ENCODE results near the gene RGS3. TPM values are rescaled to one million over a fixed set of nuclear protein-coding genes. Genes with fewer than 3 reads are reported as not detected.

The RGS3 gene
- total and polyA plus RNA-seq, 10 of the 15 experiments (the other 5 are each of a cell fraction or from before 2014, with no cell fraction given), result 2.9 to 138 (median 28.8) TPM

GRCh38 chr9:113589407-113589806 is 125.9 kb downstream of the RGS3 start:
- H3K27me3 ChIP-seq (replicated peaks in 1 of 2; ENCODE audit: control insufficient read depth in 2 of 2, insufficient read depth in 2 of 2, low read length in 1 of 2), result no peaks in the 10 kb centered on the region
- H3K36me3 ChIP-seq (ENCODE audit: control insufficient read depth in 2 of 2, insufficient read depth in 2 of 2, low read length in 1 of 2), result peaks cover 16 to 22% of the 10 kb centered on the region in 2 experiments
- ATAC-seq (no peak), DNase-seq (ENCODE audit: low read depth, low spot score) (no peak), FAIRE-seq (no peak)
- H2AFZ ChIP-seq (ENCODE audit: control insufficient read depth, low read depth, low read length), result no peak overlapping the region
- H3K4me2 ChIP-seq (ENCODE audit: control insufficient read depth, insufficient read depth), result no peak overlapping the region
- H3K79me2 ChIP-seq (ENCODE audit: control insufficient read depth, insufficient read depth, low read length), result peaks cover 2% of the 10 kb centered on the region; the same call in 1 of the 2 replicates
- no peak overlapping the region; the same call in 1 of the 2 replicates for H3K27ac ChIP-seq (ENCODE audit: control insufficient read depth, insufficient read depth)
- H3K9ac ChIP-seq (ENCODE audit: control insufficient read depth, insufficient read depth, low read length), result no peak overlapping the region
- H3K4me3 ChIP-seq, result no peak overlapping the region
- POLR2A ChIA-PET, result interaction anchor here (0.7 to 1.4 kb wide), 3 partner anchors 68 to 144 kb away, joined by 3 to 4 read pairs (median 4); no protein-coding TSS in a partner anchor
- peaks cover 29% of the 10 kb centered on the region for H3K4me1 ChIP-seq (ENCODE audit: control insufficient read depth, insufficient read depth, low read length)
- RAD21 ChIA-PET (ENCODE audit: unreplicated experiment), result interaction anchor here (0.8 to 11.4 kb wide), 7 partner anchors 8 to 176 kb away, joined by 3 to 290 read pairs (median 4); no protein-coding TSS in a partner anchor
- SMC1A ChIA-PET (ENCODE audit: uncharacterized antibody, unreplicated experiment), result interaction anchor here (0.8 to 12.4 kb wide), 10 partner anchors 9 to 186 kb away, joined by 3 to 270 read pairs (median 3); no protein-coding TSS in a partner anchor
- intact Hi-C loops (cut with micrococcal nuclease; ENCODE audit: unreplicated experiment), result no loop called here
- no peak for TF ChIP-seq TCF7 (IDR thresholded peaks at IDR 0.05; ENCODE audit: borderline replicate concordance)
- TF ChIP-seq ATF3 (IDR thresholded peaks at IDR 0.05; ENCODE audit: borderline replicate concordance, extremely low read depth, low read depth, low read length), result no peak
- TF ChIP-seq MEF2B (IDR thresholded peaks at IDR 0.05; ENCODE audit: partially characterized antibody, poor library complexity, severe bottlenecking), result no peak
- 0 out of 2 replicates have a peak, but pooled peaks have one; percentile 32 for TF ChIP-seq POLR2A (IDR thresholded peaks at IDR 0.05; ENCODE audit: low read depth, low read length)
- TF ChIP-seq POLR2AphosphoS5 (IDR thresholded peaks at IDR 0.05; ENCODE audit: low read length), result peak; percentile 57; the same call in 1 of the 2 replicates
- 53% methylated on average over 7 of the region's 7 CpGs for WGBS (ENCODE audit: insufficient coverage, insufficient replicate concordance, low lambda C conversion rate, missing lambda C conversion rate)
- in situ Hi-C loops (cut with MboI), result no loop called here
- no peaks in the 10 kb centered on the region; the same call in 1 of the 2 replicates for H4K20me1 ChIP-seq (ENCODE audit: control insufficient read depth, insufficient read depth)
- H3K9me3 ChIP-seq (replicated peaks; ENCODE audit: control insufficient read depth, insufficient read depth, low read length), result no peaks in the 10 kb centered on the region
- no TSS peak for BruUV-seq (replicated peaks)
- CTCF ChIA-PET, result interaction anchor here (0.9 to 18.0 kb wide), 13 partner anchors 9 to 141 kb away, joined by 3 to 565 read pairs (median 7); no protein-coding TSS in a partner anchor

GRCh38 chr9:113589890-113590289 is 126.4 kb downstream of the RGS3 start:
- intact Hi-C loops (cut with micrococcal nuclease; ENCODE audit: unreplicated experiment) (no loop called here), in situ Hi-C loops (cut with MboI) (no loop called here)
- FAIRE-seq, result peak; percentile 64
- TF ChIP-seq ATF7 (IDR thresholded peaks at IDR 0.05; ENCODE audit: low read depth), result no peak
- TF ChIP-seq JUND (IDR thresholded peaks at IDR 0.05; ENCODE audit: low read depth, low read length), result no peak
- TF ChIP-seq DPF2 (IDR thresholded peaks at IDR 0.05), result no peak
- peak; percentile 72 for TF ChIP-seq RAD21 (IDR thresholded peaks at IDR 0.05; ENCODE audit: insufficient read depth, low read depth, low read length)
- peak; percentile 74; the same call in 1 of the 2 replicates for TF ChIP-seq SMC3 (IDR thresholded peaks at IDR 0.05; ENCODE audit: borderline replicate concordance, low read length)
- TF ChIP-seq RAD51 (IDR thresholded peaks at IDR 0.05), result no peak
- no peak for TF ChIP-seq MEF2B (IDR thresholded peaks at IDR 0.05; ENCODE audit: partially characterized antibody, poor library complexity, severe bottlenecking)
- TF ChIP-seq NR2C2 (IDR thresholded peaks at IDR 0.05; ENCODE audit: borderline replicate concordance, control insufficient read depth, insufficient read length, low read depth), result no peak
- no peak for TF ChIP-seq ELK1 (IDR thresholded peaks at IDR 0.05; ENCODE audit: low read depth, low read length)
- TF ChIP-seq IKZF2 (IDR thresholded peaks at IDR 0.05), result no peak
- no peak for TF ChIP-seq ZNF622 (IDR thresholded peaks at IDR 0.05)
- TF ChIP-seq STAT3 (IDR thresholded peaks at IDR 0.05; ENCODE audit: low read depth, low read length), result no peak
- no peak for TF ChIP-seq SMAD5 (IDR thresholded peaks at IDR 0.05; ENCODE audit: low read depth)

More at GRCh38 chr9:113589890-113590289, 126.4 kb downstream of the RGS3 start:
- ChIA-PET POLR2A (interaction anchor here (0.7 to 1.4 kb wide), 2 partner anchors 143 to 145 kb away, joined by 3 to 4 read pairs; no protein-coding TSS in a partner anchor), CTCF (interaction anchor here (0.9 to 18.0 kb wide), 12 partner anchors 10 to 142 kb away, joined by 3 to 565 read pairs (median 7); no protein-coding TSS in a partner anchor), RAD21 (ENCODE audit: unreplicated experiment) (interaction anchor here (0.8 to 11.4 kb wide), 7 partner anchors 9 to 176 kb away, joined by 3 to 290 read pairs (median 4); no protein-coding TSS in a partner anchor), SMC1A (ENCODE audit: uncharacterized antibody, unreplicated experiment) (interaction anchor here (0.8 to 12.4 kb wide), 11 partner anchors 9 to 141 kb away, joined by 3 to 270 read pairs (median 3); no protein-coding TSS in a partner anchor)
- Histone ChIP-seq H4K20me1 (ENCODE audit: control insufficient read depth, insufficient read depth) (no peaks in the 10 kb centered on the region; the same call in 1 of the 2 replicates), H3K36me3 (ENCODE audit: control insufficient read depth in 2 of 2, insufficient read depth in 2 of 2, low read length in 1 of 2) (peaks cover 13 to 21% of the 10 kb centered on the region in 2 experiments), H3K27ac (ENCODE audit: control insufficient read depth, insufficient read depth) (no peak overlapping the region; the same call in 1 of the 2 replicates), H2AFZ (ENCODE audit: control insufficient read depth, low read depth, low read length) (no peak overlapping the region), H3K9me3 (replicated peaks; ENCODE audit: control insufficient read depth, insufficient read depth, low read length) (no peaks in the 10 kb centered on the region), H3K4me2 (ENCODE audit: control insufficient read depth, insufficient read depth) (no peak overlapping the region), H3K9ac (ENCODE audit: control insufficient read depth, insufficient read depth, low read length) (no peak overlapping the region), H3K4me3 (no peak overlapping the region), H3K4me1 (ENCODE audit: control insufficient read depth, insufficient read depth, low read length) (peaks cover 29% of the 10 kb centered on the region), H3K27me3 (replicated peaks in 1 of 2; ENCODE audit: control insufficient read depth in 2 of 2, insufficient read depth in 2 of 2, low read length in 1 of 2) (no peaks in the 10 kb centered on the region), H3K79me2 (ENCODE audit: control insufficient read depth, insufficient read depth, low read length) (peaks cover 1% of the 10 kb centered on the region; the same call in 1 of the 2 replicates)
- DNase-seq (ENCODE audit: low read depth, low spot score), result no peak
- no peak for ATAC-seq
- 41% methylated on average over 3 of the region's 3 CpGs for WGBS (ENCODE audit: insufficient coverage, insufficient replicate concordance, low lambda C conversion rate, missing lambda C conversion rate)
- BruUV-seq (replicated peaks), result no TSS peak

Data from GM12878 (cell line).